HL-60 (cell line): ENCODE data around the gene LIPA.

Experiments used
- POLR2AphosphoS5 ChIP-seq: IDR thresholded peaks from 2 replicates; pipeline ENCODE4 v1.6.1; 2012; ENCODE audit warnings: low read depth
- SPI1 ChIP-seq: IDR thresholded peaks from 2 replicates; pipeline ENCODE4 v1.6.1; 2012; ENCODE audit warnings: low read depth, mild to moderate bottlenecking, borderline replicate concordance
- TF ChIP-seq, protein P1 (sequence below): IDR thresholded peaks from one replicate; pipeline ENCODE4 v1.5.1; 2011; ENCODE audit warnings: low read length, control low read depth, inconsistent platforms; ENCODE audit not compliant: insufficient read depth

DNA sequence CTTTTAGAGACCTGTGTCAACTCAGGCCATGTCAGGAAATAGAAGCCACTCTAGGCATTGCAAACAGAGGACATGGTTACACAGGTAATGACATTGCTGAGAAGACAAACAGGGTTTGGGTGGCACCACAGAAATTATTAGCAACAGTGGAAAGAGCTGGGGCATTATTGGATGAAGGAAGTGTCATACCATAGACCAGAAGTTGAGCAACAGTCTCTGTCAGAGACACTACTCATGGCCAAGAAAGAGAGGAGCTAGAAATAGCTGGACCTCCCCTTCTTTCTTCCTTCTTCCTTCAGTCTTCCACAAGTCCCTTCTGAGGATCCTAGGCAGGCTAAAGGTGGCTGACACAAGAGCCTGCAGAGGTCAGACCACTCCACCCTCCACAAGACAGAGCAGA lies 4.2 kb upstream of the LIPA start:
- TF ChIP-seq, protein P1, sequence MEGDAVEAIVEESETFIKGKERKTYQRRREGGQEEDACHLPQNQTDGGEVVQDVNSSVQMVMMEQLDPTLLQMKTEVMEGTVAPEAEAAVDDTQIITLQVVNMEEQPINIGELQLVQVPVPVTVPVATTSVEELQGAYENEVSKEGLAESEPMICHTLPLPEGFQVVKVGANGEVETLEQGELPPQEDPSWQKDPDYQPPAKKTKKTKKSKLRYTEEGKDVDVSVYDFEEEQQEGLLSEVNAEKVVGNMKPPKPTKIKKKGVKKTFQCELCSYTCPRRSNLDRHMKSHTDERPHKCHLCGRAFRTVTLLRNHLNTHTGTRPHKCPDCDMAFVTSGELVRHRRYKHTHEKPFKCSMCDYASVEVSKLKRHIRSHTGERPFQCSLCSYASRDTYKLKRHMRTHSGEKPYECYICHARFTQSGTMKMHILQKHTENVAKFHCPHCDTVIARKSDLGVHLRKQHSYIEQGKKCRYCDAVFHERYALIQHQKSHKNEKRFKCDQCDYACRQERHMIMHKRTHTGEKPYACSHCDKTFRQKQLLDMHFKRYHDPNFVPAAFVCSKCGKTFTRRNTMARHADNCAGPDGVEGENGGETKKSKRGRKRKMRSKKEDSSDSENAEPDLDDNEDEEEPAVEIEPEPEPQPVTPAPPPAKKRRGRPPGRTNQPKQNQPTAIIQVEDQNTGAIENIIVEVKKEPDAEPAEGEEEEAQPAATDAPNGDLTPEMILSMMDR, result no peak
- TF ChIP-seq POLR2AphosphoS5 (no peak), SPI1 (no peak)
